HEK293 (cell line): Measurements from ENCODE around the gene COQ10B.

Experiments used
- CTCF ChIA-PET: fragments of 350-600 bp; formaldehyde crosslinking; extraction: SDS; loops from one replicate; lab custom pipeline; 2021; ENCODE audit warnings: antibody characterized with exemption; lab: Yijun Ruan, JAX
- POLR2A ChIA-PET: fragments of 300-600 bp; formaldehyde crosslinking; extraction: SDS; loops from one replicate; lab custom pipeline; 2020; ENCODE audit warnings: antibody characterized with exemption, inconsistent platforms; lab: Yijun Ruan, JAX
- H3K27ac ChIP-seq: fragments of 200-500 bp; sonication (Bioruptor generic); 2 replicates; pipeline ENCODE4 v1.5.1; 2014; ENCODE audit warnings: low read depth, low read length, control low read depth, inconsistent platforms; ENCODE audit errors: extremely low read depth
- H3K36me3 ChIP-seq, 2 experiments: fragments of 200-500 bp in 1 of 2; sonication (Bioruptor generic) in 1 of 2; 1 replicate in 1 of 2; 2 replicates in 1 of 2; pipeline ENCODE4 v1.5.1; 2014 to 2017; ENCODE audit warnings: inconsistent platforms in 2 of 2, low read length in 2 of 2; ENCODE audit not compliant: control insufficient read depth in 2 of 2, insufficient read depth in 1 of 2
- H3K4me1 ChIP-seq: fragments of 200-500 bp; sonication (Bioruptor generic); 2 replicates; pipeline ENCODE4 v1.5.1; 2014; ENCODE audit warnings: mild to moderate bottlenecking, low read length, inconsistent platforms; ENCODE audit not compliant: control insufficient read depth, insufficient read depth
- H3K4me3 ChIP-seq: 2 replicates; pipeline ENCODE4 v1.5.1; 2011; ENCODE audit warnings: low read depth, mild to moderate bottlenecking, control low read depth, low read length, moderate library complexity
- H3K9me3 ChIP-seq: fragments of 200-500 bp; sonication (Bioruptor generic); 2 replicates; pipeline ENCODE4 v1.5.1; 2014; ENCODE audit warnings: low read depth, low read length, inconsistent platforms; ENCODE audit not compliant: control insufficient read depth, insufficient read depth
- BCL11B ChIP-seq: fragments of 450-650 bp; formaldehyde crosslinking; IDR thresholded peaks from 2 replicates; pipeline ENCODE4 v1.5.1; 2016; ENCODE audit warnings: low read depth, missing biosample characterization, missing genetic modification characterization
- IKZF3 ChIP-seq: fragments of 450-650 bp; IDR thresholded peaks from 2 replicates; pipeline ENCODE4 v1.5.0; 2018; ENCODE audit warnings: missing biosample characterization, mild to moderate bottlenecking, missing genetic modification characterization, moderate library complexity
- MYNN ChIP-seq: fragments of 450-650 bp; formaldehyde crosslinking; IDR thresholded peaks from 2 replicates; pipeline ENCODE4 v1.5.1; 2016; ENCODE audit warnings: missing biosample characterization, missing genetic modification characterization, borderline replicate concordance
- REPIN1 ChIP-seq: fragments of 450-650 bp; formaldehyde crosslinking; IDR thresholded peaks from 2 replicates; pipeline ENCODE4 v1.5.1; 2017; ENCODE audit warnings: missing biosample characterization, missing genetic modification characterization, low read depth
- SP2 ChIP-seq: fragments of 450-650 bp; formaldehyde crosslinking; IDR thresholded peaks from 2 replicates; pipeline ENCODE4 v1.5.1; 2016; ENCODE audit warnings: missing biosample characterization, missing genetic modification characterization
- ZBTB6 ChIP-seq: fragments of 450-650 bp; formaldehyde crosslinking; IDR thresholded peaks from 2 replicates; pipeline ENCODE4 v1.5.1; 2017; ENCODE audit warnings: missing biosample characterization, missing genetic modification characterization
- ZNF138 ChIP-seq: fragments of 450-650 bp; formaldehyde crosslinking; IDR thresholded peaks from 2 replicates; pipeline ENCODE4 v1.5.1; 2016; ENCODE audit warnings: missing biosample characterization, missing genetic modification characterization, borderline replicate concordance
- ZNF157 ChIP-seq: fragments of 450-650 bp; formaldehyde crosslinking; IDR thresholded peaks from 2 replicates; pipeline ENCODE4 v1.5.1; 2016; ENCODE audit warnings: missing biosample characterization, missing genetic modification characterization
- ZNF174 ChIP-seq: fragments of 450-650 bp; formaldehyde crosslinking; IDR thresholded peaks from 2 replicates; pipeline ENCODE4 v1.5.0; 2017; ENCODE audit warnings: missing biosample characterization, mild to moderate bottlenecking, missing genetic modification characterization
- ZNF202 ChIP-seq: fragments of 450-650 bp; formaldehyde crosslinking; IDR thresholded peaks from 2 replicates; pipeline ENCODE4 v1.5.1; 2016; ENCODE audit warnings: missing biosample characterization, missing genetic modification characterization, borderline replicate concordance
- ZNF24 ChIP-seq: fragments of 450-650 bp; formaldehyde crosslinking; IDR thresholded peaks from 2 replicates; pipeline ENCODE4 v1.5.1; 2016; ENCODE audit warnings: missing biosample characterization, missing genetic modification characterization
- ZNF248 ChIP-seq: fragments of 450-650 bp; formaldehyde crosslinking; IDR thresholded peaks from 2 replicates; pipeline ENCODE4 v1.5.1; 2017; ENCODE audit warnings: missing biosample characterization, missing genetic modification characterization
- ZNF366 ChIP-seq: fragments of 450-650 bp; formaldehyde crosslinking; conservative IDR thresholded peaks from 2 replicates; pipeline ENCODE4 v1.5.1; 2016; ENCODE audit warnings: missing biosample characterization, missing genetic modification characterization
- ZNF394 ChIP-seq: fragments of 450-650 bp; formaldehyde crosslinking; IDR thresholded peaks from 2 replicates; pipeline ENCODE4 v1.5.1; 2016; ENCODE audit warnings: missing biosample characterization, missing genetic modification characterization, mild to moderate bottlenecking, moderate library complexity, borderline replicate concordance
- ZNF48 ChIP-seq: fragments of 450-650 bp; formaldehyde crosslinking; IDR thresholded peaks from 2 replicates; pipeline ENCODE4 v1.5.1; 2016; ENCODE audit warnings: missing biosample characterization, missing genetic modification characterization
- ZNF501 ChIP-seq: fragments of 450-650 bp; formaldehyde crosslinking; IDR thresholded peaks from 2 replicates; pipeline ENCODE4 v1.5.1; 2016; ENCODE audit warnings: missing biosample characterization, missing genetic modification characterization
- ZNF530 ChIP-seq: fragments of 450-650 bp; formaldehyde crosslinking; IDR thresholded peaks from 2 replicates; pipeline ENCODE4 v1.5.1; 2016; ENCODE audit warnings: low read depth, missing biosample characterization, missing genetic modification characterization
- ZNF600 ChIP-seq: fragments of 450-650 bp; formaldehyde crosslinking; IDR thresholded peaks from 2 replicates; pipeline ENCODE4 v1.5.1; 2016; ENCODE audit warnings: missing biosample characterization, missing genetic modification characterization
- ZNF664 ChIP-seq: fragments of 450-650 bp; formaldehyde crosslinking; IDR thresholded peaks from 2 replicates; pipeline ENCODE4 v1.5.1; 2016; ENCODE audit warnings: missing biosample characterization, missing genetic modification characterization
- ZNF670 ChIP-seq: fragments of 450-650 bp; formaldehyde crosslinking; IDR thresholded peaks from 2 replicates; pipeline ENCODE4 v1.5.1; 2016; ENCODE audit warnings: missing biosample characterization, missing genetic modification characterization, low read depth
- ZNF76 ChIP-seq: fragments of 450-650 bp; formaldehyde crosslinking; IDR thresholded peaks from 2 replicates; pipeline ENCODE4; 2016; ENCODE audit warnings: low read depth, missing biosample characterization, missing genetic modification characterization, borderline replicate concordance
- ZNF785 ChIP-seq: fragments of 450-650 bp; formaldehyde crosslinking; IDR thresholded peaks from 2 replicates; pipeline ENCODE4 v1.5.1; 2016; ENCODE audit warnings: missing biosample characterization, missing genetic modification characterization
- ZNF843 ChIP-seq: fragments of 450-650 bp; formaldehyde crosslinking; IDR thresholded peaks from 2 replicates; pipeline ENCODE4 v1.5.1; 2016; ENCODE audit warnings: missing biosample characterization, missing genetic modification characterization
- TF ChIP-seq, protein P1 (sequence below): fragments of 450-650 bp; formaldehyde crosslinking; IDR thresholded peaks from 2 replicates; pipeline ENCODE4 v1.5.1; 2016; ENCODE audit warnings: missing biosample characterization, missing genetic modification characterization
- TF ChIP-seq, protein P2 (sequence below): fragments of 450-650 bp; formaldehyde crosslinking; IDR thresholded peaks from 2 replicates; pipeline ENCODE4 v1.5.1; 2016; ENCODE audit warnings: missing biosample characterization, missing genetic modification characterization

Gene COQ10B

GRCh38 chr2:197461057-197461456, 7.7 kb downstream of the COQ10B start:
- POLR2A ChIA-PET = interaction anchor here (1.6 kb wide), 1 partner anchor 55 kb away, joined by 4 read pairs; the partner anchor contains the start of gene MOB4
- TF ChIP-seq ZNF157 (tag by site-specific recombination) = no peak
- TF ChIP-seq ZNF202 (tag by site-specific recombination) = no peak
- no peak for TF ChIP-seq ZNF366 (tag by site-specific recombination)
- TF ChIP-seq MYNN (tag by site-specific recombination) = no peak
- H3K4me3 ChIP-seq = no peak overlapping the region
- no peaks in the 10 kb centered on the region for H3K4me1 ChIP-seq
- H3K9me3 ChIP-seq = no peaks in the 10 kb centered on the region
- CTCF ChIA-PET = no interaction called here
- H3K36me3 ChIP-seq = peaks cover 26 to 40% of the 10 kb centered on the region in 2 experiments
- H3K27ac ChIP-seq = no peak overlapping the region

- H3K36me3 ChIP-seq = peaks cover 49 to 53% of the 10 kb centered on the region in 2 experiments
- TF ChIP-seq, protein P1, sequence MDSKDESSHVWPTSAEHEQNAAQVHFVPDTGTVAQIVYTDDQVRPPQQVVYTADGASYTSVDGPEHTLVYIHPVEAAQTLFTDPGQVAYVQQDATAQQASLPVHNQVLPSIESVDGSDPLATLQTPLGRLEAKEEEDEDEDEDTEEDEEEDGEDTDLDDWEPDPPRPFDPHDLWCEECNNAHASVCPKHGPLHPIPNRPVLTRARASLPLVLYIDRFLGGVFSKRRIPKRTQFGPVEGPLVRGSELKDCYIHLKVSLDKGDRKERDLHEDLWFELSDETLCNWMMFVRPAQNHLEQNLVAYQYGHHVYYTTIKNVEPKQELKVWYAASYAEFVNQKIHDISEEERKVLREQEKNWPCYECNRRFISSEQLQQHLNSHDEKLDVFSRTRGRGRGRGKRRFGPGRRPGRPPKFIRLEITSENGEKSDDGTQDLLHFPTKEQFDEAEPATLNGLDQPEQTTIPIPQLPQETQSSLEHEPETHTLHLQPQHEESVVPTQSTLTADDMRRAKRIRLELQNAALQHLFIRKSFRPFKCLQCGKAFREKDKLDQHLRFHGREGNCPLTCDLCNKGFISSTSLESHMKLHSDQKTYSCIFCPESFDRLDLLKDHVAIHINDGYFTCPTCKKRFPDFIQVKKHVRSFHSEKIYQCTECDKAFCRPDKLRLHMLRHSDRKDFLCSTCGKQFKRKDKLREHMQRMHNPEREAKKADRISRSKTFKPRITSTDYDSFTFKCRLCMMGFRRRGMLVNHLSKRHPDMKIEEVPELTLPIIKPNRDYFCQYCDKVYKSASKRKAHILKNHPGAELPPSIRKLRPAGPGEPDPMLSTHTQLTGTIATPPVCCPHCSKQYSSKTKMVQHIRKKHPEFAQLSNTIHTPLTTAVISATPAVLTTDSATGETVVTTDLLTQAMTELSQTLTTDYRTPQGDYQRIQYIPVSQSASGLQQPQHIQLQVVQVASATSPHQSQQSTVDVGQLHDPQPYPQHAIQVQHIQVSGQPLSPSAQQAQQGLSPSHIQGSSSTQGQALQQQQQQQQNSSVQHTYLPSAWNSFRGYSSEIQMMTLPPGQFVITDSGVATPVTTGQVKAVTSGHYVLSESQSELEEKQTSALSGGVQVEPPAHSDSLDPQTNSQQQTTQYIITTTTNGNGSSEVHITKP (tag by site-specific recombination) = no peak
- TF ChIP-seq ZNF174 (no peak), IKZF3 (tag by site-specific recombination) (no peak), ZNF248 (tag by site-specific recombination) (no peak), REPIN1 (tag by site-specific recombination) (no peak), ZNF24 (no peak), SP2 (no peak)
- no peaks in the 10 kb centered on the region for H3K4me1 ChIP-seq
- H3K9me3 ChIP-seq = no peaks in the 10 kb centered on the region
- ChIA-PET CTCF (no interaction called here), POLR2A (interaction anchor here (0.8 to 1.8 kb wide), 3 partner anchors 11 to 36 kb away, joined by 3 to 7 read pairs (median 4); partner anchors contain the start of genes COQ10B, HSPD1, HSPE1 and SF3B1)
- no peak overlapping the region for H3K4me3 ChIP-seq
- no peak overlapping the region for H3K27ac ChIP-seq
Observed at GRCh38 chr2:197464175-197464574, 10.8 kb downstream of the COQ10B start.

- CTCF ChIA-PET = interaction anchor here (0.6 kb wide), 1 partner anchor 236 kb away, joined by 6 read pairs; no protein-coding TSS in a partner anchor
- Histone ChIP-seq H3K4me3 (no peak overlapping the region), H3K9me3 (no peaks in the 10 kb centered on the region), H3K4me1 (no peaks in the 10 kb centered on the region), H3K27ac (no peak overlapping the region), H3K36me3 (peaks cover 65 to 85% of the 10 kb centered on the region in 2 experiments)
- POLR2A ChIA-PET = no interaction called here
- no peak for TF ChIP-seq ZNF530 (tag by site-specific recombination)
- no peak for TF ChIP-seq ZNF501
Observed at GRCh38 chr2:197472166-197472565, 18.8 kb downstream of the COQ10B start.

DNA sequence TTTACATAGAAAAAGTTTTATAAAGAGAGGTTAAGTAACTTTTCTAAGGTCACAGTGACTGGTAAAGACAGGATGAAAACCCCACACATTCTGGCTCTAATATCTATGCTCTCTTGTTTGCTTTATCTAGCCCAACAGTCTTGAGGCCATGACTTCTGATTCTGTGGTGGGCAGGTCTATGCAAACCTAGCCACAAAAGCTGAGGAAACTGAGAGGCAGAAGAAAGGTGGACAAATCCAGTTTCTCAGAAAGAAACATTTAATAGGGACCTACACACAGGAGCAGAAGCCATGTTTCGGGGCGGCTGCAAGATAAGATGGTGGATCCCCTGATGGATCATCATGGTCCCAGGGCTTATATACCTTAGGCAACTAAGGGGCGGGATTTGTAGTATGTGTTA, 24.4 kb downstream of the COQ10B start:
- ChIA-PET CTCF (no interaction called here), POLR2A (no interaction called here)
- Histone ChIP-seq H3K4me1 (no peaks in the 10 kb centered on the region), H3K4me3 (no peak overlapping the region), H3K36me3 (peaks cover 30 to 54% of the 10 kb centered on the region in 2 experiments), H3K9me3 (no peaks in the 10 kb centered on the region), H3K27ac (no peak overlapping the region)
- TF ChIP-seq ZNF600 (tag by site-specific recombination) = no peak
- TF ChIP-seq ZNF48 (tag by site-specific recombination) = no peak
- TF ChIP-seq ZNF843 (tag by site-specific recombination) = no peak
- no peak for TF ChIP-seq ZNF138 (tag by site-specific recombination)
- TF ChIP-seq ZNF670 (tag by site-specific recombination) = no peak
- TF ChIP-seq ZNF664 = no peak
- TF ChIP-seq ZBTB6 (tag by site-specific recombination) = no peak
- TF ChIP-seq ZNF785 = no peak
- no peak for TF ChIP-seq BCL11B (tag by site-specific recombination)
- TF ChIP-seq, protein P2, sequence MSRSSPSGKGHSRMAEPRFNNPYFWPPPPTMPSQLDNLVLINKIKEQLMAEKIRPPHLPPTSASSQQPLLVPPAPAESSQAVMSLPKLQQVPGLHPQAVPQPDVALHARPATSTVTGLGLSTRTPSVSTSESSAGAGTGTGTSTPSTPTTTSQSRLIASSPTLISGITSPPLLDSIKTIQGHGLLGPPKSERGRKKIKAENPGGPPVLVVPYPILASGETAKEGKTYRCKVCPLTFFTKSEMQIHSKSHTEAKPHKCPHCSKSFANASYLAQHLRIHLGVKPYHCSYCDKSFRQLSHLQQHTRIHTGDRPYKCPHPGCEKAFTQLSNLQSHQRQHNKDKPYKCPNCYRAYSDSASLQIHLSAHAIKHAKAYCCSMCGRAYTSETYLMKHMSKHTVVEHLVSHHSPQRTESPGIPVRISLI (tag by site-specific recombination) = no peak
- TF ChIP-seq ZNF394 (tag by site-specific recombination) = no peak
- TF ChIP-seq ZNF76 (tag by site-specific recombination) = no peak
